ENCODE results near the gene ZC3H13.

The ZC3H13 gene

GRCh38 chr13:45932676-45933075, 119.9 kb downstream of the ZC3H13 start:
- in situ Hi-C loops (cut with MboI; ENCODE audit: low pct_unique_long_range_greater_than_20kb, low sequenced_read_pairs, unreplicated experiment): no loop called here
- TF ChIP-seq, protein P1, sequence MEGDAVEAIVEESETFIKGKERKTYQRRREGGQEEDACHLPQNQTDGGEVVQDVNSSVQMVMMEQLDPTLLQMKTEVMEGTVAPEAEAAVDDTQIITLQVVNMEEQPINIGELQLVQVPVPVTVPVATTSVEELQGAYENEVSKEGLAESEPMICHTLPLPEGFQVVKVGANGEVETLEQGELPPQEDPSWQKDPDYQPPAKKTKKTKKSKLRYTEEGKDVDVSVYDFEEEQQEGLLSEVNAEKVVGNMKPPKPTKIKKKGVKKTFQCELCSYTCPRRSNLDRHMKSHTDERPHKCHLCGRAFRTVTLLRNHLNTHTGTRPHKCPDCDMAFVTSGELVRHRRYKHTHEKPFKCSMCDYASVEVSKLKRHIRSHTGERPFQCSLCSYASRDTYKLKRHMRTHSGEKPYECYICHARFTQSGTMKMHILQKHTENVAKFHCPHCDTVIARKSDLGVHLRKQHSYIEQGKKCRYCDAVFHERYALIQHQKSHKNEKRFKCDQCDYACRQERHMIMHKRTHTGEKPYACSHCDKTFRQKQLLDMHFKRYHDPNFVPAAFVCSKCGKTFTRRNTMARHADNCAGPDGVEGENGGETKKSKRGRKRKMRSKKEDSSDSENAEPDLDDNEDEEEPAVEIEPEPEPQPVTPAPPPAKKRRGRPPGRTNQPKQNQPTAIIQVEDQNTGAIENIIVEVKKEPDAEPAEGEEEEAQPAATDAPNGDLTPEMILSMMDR (IDR thresholded peaks at IDR 0.05; ENCODE audit: extremely low read depth, insufficient read depth, missing control alignments): no peak
- no peak for DNase-seq (ENCODE audit: low spot score)

GRCh38 chr13:45932172-45932571, 120.4 kb downstream of the ZC3H13 start:
- DNase-seq (ENCODE audit: low spot score): no peak
- in situ Hi-C loops (cut with MboI; ENCODE audit: low pct_unique_long_range_greater_than_20kb, low sequenced_read_pairs, unreplicated experiment): no loop called here
- TF ChIP-seq, protein P1 (IDR thresholded peaks at IDR 0.05; ENCODE audit: extremely low read depth, insufficient read depth, missing control alignments): no peak

- in situ Hi-C loops (cut with MboI; ENCODE audit: low pct_unique_long_range_greater_than_20kb, low sequenced_read_pairs, unreplicated experiment): no loop called here
- DNase-seq (ENCODE audit: low spot score): no peak
- TF ChIP-seq, protein P1 (IDR thresholded peaks at IDR 0.05; ENCODE audit: extremely low read depth, insufficient read depth, missing control alignments): no peak
These were observed 121.3 kb downstream of the ZC3H13 start for GRCh38 chr13:45931211-45931610.

DNA sequence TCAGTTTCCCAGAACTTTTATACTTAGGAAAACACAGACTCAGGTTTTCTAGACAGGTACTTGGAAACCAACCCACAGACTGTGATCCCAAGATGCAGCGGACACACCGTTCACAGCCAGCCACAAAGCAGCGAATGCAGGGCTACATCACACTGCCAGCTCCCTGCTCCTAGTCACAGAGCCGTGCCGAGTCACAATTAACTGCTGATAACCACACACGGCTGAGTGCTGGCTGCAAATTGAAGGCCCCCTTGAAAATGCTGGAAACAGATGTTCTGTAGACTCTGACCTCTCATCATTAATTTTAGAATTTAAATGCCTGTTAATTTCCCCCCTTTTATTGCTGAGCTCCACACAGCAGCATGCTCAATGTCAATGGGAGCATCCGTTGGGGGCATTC, 122.4 kb downstream of the ZC3H13 start:
- in situ Hi-C loops (cut with MboI; ENCODE audit: low pct_unique_long_range_greater_than_20kb, low sequenced_read_pairs, unreplicated experiment): no loop called here
- TF ChIP-seq, protein P1 (IDR thresholded peaks at IDR 0.05; ENCODE audit: extremely low read depth, insufficient read depth, missing control alignments): no peak
- DNase-seq (ENCODE audit: low spot score): no peak

GRCh38 chr13:45928843-45929242, 123.7 kb downstream of the ZC3H13 start:
- no peak for DNase-seq (ENCODE audit: low spot score)
- TF ChIP-seq, protein P1 (IDR thresholded peaks at IDR 0.05; ENCODE audit: extremely low read depth, insufficient read depth, missing control alignments): no peak
- in situ Hi-C loops (cut with MboI; ENCODE audit: low pct_unique_long_range_greater_than_20kb, low sequenced_read_pairs, unreplicated experiment): no loop called here

DNA sequence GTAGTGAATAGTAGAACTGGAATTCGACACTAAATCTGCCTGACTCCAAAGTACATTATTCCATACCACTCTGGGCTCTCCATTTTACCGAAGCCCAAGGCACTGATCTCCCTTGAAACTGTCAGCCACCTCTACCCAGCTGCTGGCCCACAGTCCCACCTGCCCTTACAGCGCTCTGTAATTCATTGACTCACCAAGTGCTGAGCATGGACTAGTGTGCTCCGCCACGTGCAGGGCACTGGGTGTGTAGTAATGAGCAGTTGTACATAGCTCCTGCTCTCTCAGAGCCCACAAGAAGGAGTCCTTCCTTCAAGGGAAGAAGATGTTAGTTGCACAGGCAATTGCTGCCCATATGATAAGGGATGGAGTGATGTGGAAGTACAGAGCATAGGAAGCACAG, 124.4 kb downstream of the ZC3H13 start:
- in situ Hi-C loops (cut with MboI; ENCODE audit: low pct_unique_long_range_greater_than_20kb, low sequenced_read_pairs, unreplicated experiment): no loop called here
- TF ChIP-seq, protein P1 (IDR thresholded peaks at IDR 0.05; ENCODE audit: extremely low read depth, insufficient read depth, missing control alignments): no peak
- DNase-seq (ENCODE audit: low spot score): no peak

- TF ChIP-seq, protein P1 (IDR thresholded peaks at IDR 0.05; ENCODE audit: extremely low read depth, insufficient read depth, missing control alignments): no peak
- DNase-seq (ENCODE audit: low spot score): no peak
- in situ Hi-C loops (cut with MboI; ENCODE audit: low pct_unique_long_range_greater_than_20kb, low sequenced_read_pairs, unreplicated experiment): no loop called here
These were observed 125.8 kb downstream of the ZC3H13 start for GRCh38 chr13:45926741-45927140.
